NCI-H2227 treated with DMSO at 0.1 percent for 48 hours (cell line): ENCODE results near the gene DDX23.
"Not testable (repeated sequence)": the region's sequence is repeated elsewhere in the genome, so short reads cannot be mapped to it uniquely, and the experiment has no call there.

ENCODE experiments used
- DNase-seq: peaks from one replicate; lab custom pipeline; 2025; lab: John Stamatoyannopoulos, UW

DDX23 gene

GRCh38 chr12:48862760-48863159 lies 10.8 kb upstream of the DDX23 start:
- no peak for DNase-seq

GRCh38 chr12:48861111-48861510 lies 9.1 kb upstream of the DDX23 start:
- no peak for DNase-seq

GRCh38 chr12:48860236-48860635 lies 8.3 kb upstream of the DDX23 start:
- not testable (repeated sequence) for DNase-seq

- DNase-seq, result no peak
These were observed 7.6 kb upstream of the DDX23 start for GRCh38 chr12:48859607-48860006.

GRCh38 chr12:48858043-48858442 lies 6.1 kb upstream of the DDX23 start:
- no peak for DNase-seq

- DNase-seq, result no peak
These were observed 5.5 kb upstream of the DDX23 start for GRCh38 chr12:48857278-48857994.

- no peak for DNase-seq
These were observed 4.4 kb upstream of the DDX23 start for GRCh38 chr12:48856379-48856778.

- DNase-seq, result not testable (repeated sequence)
These were observed 3.0 kb upstream of the DDX23 start for GRCh38 chr12:48854932-48855331.

GRCh38 chr12:48854488-48854887 lies 2.5 kb upstream of the DDX23 start:
- no peak for DNase-seq

GRCh38 chr12:48852734-48853688 lies 1.0 kb upstream of the DDX23 start:
- DNase-seq, result peak; percentile 67

GRCh38 chr12:48842021-48842420 lies 9.9 kb downstream of the DDX23 start:
- DNase-seq, result not testable (repeated sequence)

GRCh38 chr12:48838048-48838447 lies 13.9 kb downstream of the DDX23 start:
- no peak for DNase-seq

- DNase-seq, result no peak
These were observed 19.5 kb downstream of the DDX23 start for GRCh38 chr12:48832321-48833060.

GRCh38 chr12:48831257-48831656 lies 20.7 kb downstream of the DDX23 start:
- DNase-seq, result no peak

GRCh38 chr12:48828841-48829575 lies 23.0 kb downstream of the DDX23 start:
- DNase-seq, result no peak

GRCh38 chr12:48828293-48828692 lies 23.7 kb downstream of the DDX23 start:
- no peak for DNase-seq

GRCh38 chr12:48827513-48828096 lies 24.4 kb downstream of the DDX23 start:
- DNase-seq, result no peak

GRCh38 chr12:48827026-48827425 lies 24.9 kb downstream of the DDX23 start:
- no peak for DNase-seq

GRCh38 chr12:48826209-48826855 lies 25.6 kb downstream of the DDX23 start:
- DNase-seq, result no peak

- DNase-seq, result no peak
These were observed 27.1 kb downstream of the DDX23 start for GRCh38 chr12:48824905-48825304.

GRCh38 chr12:48824112-48824511 lies 27.9 kb downstream of the DDX23 start:
- no peak for DNase-seq
